PC-9 (cell line): ENCODE measurements around the gene BAZ1B. TPM values are rescaled to one million over a fixed set of nuclear protein-coding genes. Genes with fewer than 3 reads are reported as not detected.
A peak's percentile ranks its signal among the peaks of the same experiment; 100 is the strongest.

Source experiments
- BruUV-seq: library from RNA; stranded (reverse); fragments of 400-500 nt; replicated peaks from 2 replicates; lab custom pipeline; 2021; lab: Mats Ljungman, UMichigan
- CTCF ChIA-PET: fragments of 300-600 bp; sonication (Branson Sonifier 250); formaldehyde crosslinking; loops from one replicate; lab custom pipeline; 2022; ENCODE audit warnings: antibody characterized with exemption; lab: Charles Lee
- POLR2A ChIA-PET: fragments of 300-600 bp; sonication (Branson Sonifier 250); formaldehyde crosslinking; loops from one replicate; lab custom pipeline; 2022; ENCODE audit warnings: antibody characterized with exemption; ENCODE audit not compliant: unreplicated experiment; lab: Charles Lee
- DNase-seq, 2 experiments: peaks; one replicate each; pipeline versions ENCODE4 v3.0.0 to v3.0.0-alpha.2; 2015 to 2022; ENCODE audit warnings: mixed read lengths in 1 of 2
- H2AFZ ChIP-seq: fragments of 200-600 bp; sonication (generic); 2 replicates; pipeline ENCODE4 v1.8.1; 2017; ENCODE audit warnings: antibody characterized with exemption
- H3F3A ChIP-seq: fragments of 200-600 bp; sonication (generic); 2 replicates; pipeline ENCODE4 v1.8.1; 2017; ENCODE audit warnings: antibody characterized with exemption, mild to moderate bottlenecking, low read depth; ENCODE audit not compliant: insufficient read depth
- H3K27ac ChIP-seq: fragments of 200-600 bp; sonication (generic); 2 replicates; pipeline ENCODE4 v1.6.1; 2016; ENCODE audit warnings: mixed run types
- H3K27me3 ChIP-seq: fragments of 200-600 bp; sonication (generic); 2 replicates; pipeline ENCODE4 v1.6.1; 2016; ENCODE audit warnings: low read depth, mixed run types; ENCODE audit not compliant: insufficient read depth
- H3K36me3 ChIP-seq: fragments of 200-600 bp; sonication (generic); 2 replicates; pipeline ENCODE4 v1.6.1; 2016; ENCODE audit warnings: low read depth, mixed run types
- H3K4me1 ChIP-seq: fragments of 200-600 bp; sonication (generic); replicated peaks from 2 replicates; pipeline ENCODE4 v1.6.1; 2016; ENCODE audit warnings: mixed run types; ENCODE audit not compliant: insufficient read depth
- H3K4me2 ChIP-seq: fragments of 200-600 bp; sonication (generic); 2 replicates; pipeline ENCODE4 v1.6.1; 2017; ENCODE audit warnings: mixed run types
- H3K4me3 ChIP-seq: fragments of 200-600 bp; sonication (generic); 2 replicates; pipeline ENCODE4 v1.6.1; 2016; ENCODE audit warnings: mixed run types
- H3K79me2 ChIP-seq: fragments of 200-600 bp; sonication (generic); 2 replicates; pipeline ENCODE4 v1.6.1; 2017; ENCODE audit warnings: low read depth, mixed run types
- H3K9me2 ChIP-seq: fragments of 200-600 bp; sonication (generic); 2 replicates; pipeline ENCODE4 v1.8.1; 2017; ENCODE audit warnings: mild to moderate bottlenecking; ENCODE audit not compliant: insufficient read depth
- H3K9me3 ChIP-seq: fragments of 200-600 bp; sonication (generic); 2 replicates; pipeline ENCODE4 v1.8.1; 2016; ENCODE audit warnings: low read depth; ENCODE audit not compliant: insufficient read depth
- H4K20me1 ChIP-seq: fragments of 200-600 bp; sonication (generic); 2 replicates; pipeline ENCODE4 v1.8.1; 2017; ENCODE audit not compliant: insufficient read depth
- CTCF ChIP-seq: fragments of 200-600 bp; sonication (generic); conservative IDR thresholded peaks from 2 replicates; pipeline ENCODE4 v1.6.1; 2017; ENCODE audit warnings: mixed run types, antibody characterized with exemption, mild to moderate bottlenecking, moderate library complexity
- EZH2 ChIP-seq: fragments of 200-600 bp; sonication (generic); IDR thresholded peaks from 2 replicates; pipeline ENCODE4 v1.8.0; 2017; ENCODE audit warnings: antibody characterized with exemption, low read depth
- intact Hi-C: fragments of 100-400 bp; cut with micrococcal nuclease; formaldehyde crosslinking; loops from one replicate; pipeline ENCODE4 v1.10.0; 2022; ENCODE audit not compliant: unreplicated experiment
- total RNA-seq: library from RNA; stranded (reverse); gene quantifications from 2 replicates; pipeline ENCODE4 v1.2.3, GENCODE V29; 2021

BAZ1B gene
- total RNA-seq, 1 experiment from 2014 or later, result 88.4 TPM

- no peak overlapping the region for H2AFZ ChIP-seq
- ChIA-PET POLR2A (interaction anchor here (0.6 to 0.7 kb wide), 4 partner anchors 36 to 968 kb away, joined by 3 to 27 read pairs (median 7); no protein-coding TSS in a partner anchor), CTCF (no interaction called here)
- H3K9me3 ChIP-seq, result no peaks in the 10 kb centered on the region
- H3K36me3 ChIP-seq, result peaks cover 15% of the 10 kb centered on the region
- TSS peak; percentile 21 for BruUV-seq
- peak overlapping the region; percentile 14 for H3K27ac ChIP-seq
- H3K9me2 ChIP-seq, result no peaks in the 10 kb centered on the region
- H3K79me2 ChIP-seq, result peaks cover 64% of the 10 kb centered on the region
- TF ChIP-seq EZH2 (no peak), CTCF (no peak)
- no peaks in the 10 kb centered on the region for H3K27me3 ChIP-seq
- DNase-seq, result no peak
- peaks cover 29% of the 10 kb centered on the region for H4K20me1 ChIP-seq
- intact Hi-C loops, result loop anchor here (5.0 kb wide), 3 partner anchors 57 to 337 kb away; partner anchors contain the start of genes TBL2 and VPS37D
- H3F3A ChIP-seq, result no peaks in the 10 kb centered on the region
- H3K4me2 ChIP-seq, result peak overlapping the region; percentile 96
- peaks cover 28% of the 10 kb centered on the region for H3K4me1 ChIP-seq
- H3K4me3 ChIP-seq, result peak overlapping the region; percentile 84
These were observed 2.0 kb downstream of the BAZ1B start for GRCh38 chr7:73519867-73520672.

GRCh38 chr7:73518470-73518869 lies 3.6 kb downstream of the BAZ1B start:
- Histone ChIP-seq H3K27me3 (no peaks in the 10 kb centered on the region), H4K20me1 (peaks cover 31% of the 10 kb centered on the region), H2AFZ (no peak overlapping the region), H3K27ac (no peak overlapping the region), H3K4me2 (peak overlapping the region; percentile 96), H3K9me3 (no peaks in the 10 kb centered on the region), H3K4me1 (peaks cover 28% of the 10 kb centered on the region), H3K79me2 (peaks cover 80% of the 10 kb centered on the region), H3K9me2 (no peaks in the 10 kb centered on the region), H3F3A (no peaks in the 10 kb centered on the region; the same call in 1 of the 2 replicates), H3K36me3 (peaks cover 24% of the 10 kb centered on the region), H3K4me3 (no peak overlapping the region)
- intact Hi-C loops, result no loop called here
- no TSS peak for BruUV-seq
- CTCF ChIA-PET, result interaction anchor here (0.5 to 0.6 kb wide), 2 partner anchors 21 to 64 kb away, joined by 4 to 5 read pairs; no protein-coding TSS in a partner anchor
- no peak for TF ChIP-seq EZH2
- TF ChIP-seq CTCF, result no peak
- POLR2A ChIA-PET, result interaction anchor here (0.5 to 0.6 kb wide), 2 partner anchors 28 to 38 kb away, joined by 3 to 4 read pairs; no protein-coding TSS in a partner anchor
- DNase-seq, result no peak

GRCh38 chr7:73517241-73517995 lies 4.7 kb downstream of the BAZ1B start:
- CTCF ChIA-PET, result no interaction called here
- Histone ChIP-seq H3K4me2 (no peak overlapping the region), H3K36me3 (peaks cover 33% of the 10 kb centered on the region), H3K9me2 (no peaks in the 10 kb centered on the region), H3K4me3 (no peak overlapping the region), H3K79me2 (peaks cover 91% of the 10 kb centered on the region), H3F3A (no peaks in the 10 kb centered on the region; the same call in 1 of the 2 replicates), H2AFZ (no peak overlapping the region), H3K9me3 (no peaks in the 10 kb centered on the region), H4K20me1 (peaks cover 41% of the 10 kb centered on the region), H3K27ac (no peak overlapping the region), H3K27me3 (no peaks in the 10 kb centered on the region), H3K4me1 (peaks cover 24% of the 10 kb centered on the region)
- POLR2A ChIA-PET, result interaction anchor here (0.6 kb wide), 1 partner anchor 30 kb away, joined by 3 read pairs; no protein-coding TSS in a partner anchor
- DNase-seq, result no peak
- intact Hi-C loops, result no loop called here
- BruUV-seq, result no TSS peak
- no peak for TF ChIP-seq EZH2
- no peak for TF ChIP-seq CTCF
